ENCODE measurements around the gene SLTM. TPM values are rescaled to one million over a fixed set of nuclear protein-coding genes. Genes with fewer than 3 reads are reported as not detected.
A peak's percentile ranks its signal among the peaks of the same experiment; 100 is the strongest.
"Not testable (repeated sequence)": the region's sequence is repeated elsewhere in the genome, so short reads cannot be mapped to it uniquely, and the experiment has no call there.

SLTM gene
- total and polyA plus RNA-seq, 4 experiments from 2014 or later = 22.8 to 153 (median 121) TPM

DNA sequence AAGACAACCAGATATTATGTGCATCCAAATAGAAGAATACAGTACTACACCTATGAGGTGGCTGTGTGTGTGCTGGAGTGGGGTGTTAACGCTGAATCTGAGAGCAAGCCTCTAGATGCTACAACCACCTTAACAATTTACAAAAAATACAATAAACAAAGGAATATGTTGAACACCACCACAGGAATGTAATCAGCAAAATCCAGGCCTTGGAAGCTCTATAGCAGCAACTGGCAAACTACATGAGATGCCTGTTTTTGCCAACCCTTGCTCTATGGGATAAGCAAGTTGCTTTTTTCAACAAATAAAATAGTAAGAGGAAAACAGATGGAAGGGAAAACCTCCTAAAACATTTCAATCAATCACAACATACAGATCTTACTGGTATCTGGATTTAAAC lies 23.9 kb downstream of the SLTM start:
- POLR2A ChIA-PET (ENCODE audit: partially characterized antibody) = no interaction called here
- no peaks in the 10 kb centered on the region for H3K27me3 ChIP-seq (ENCODE audit: insufficient read depth, low read length)
- peak overlapping the region in 4 of 7 donors; percentile 20 to 59 (median 36) for H3K27ac Mint-ChIP-seq

DNA sequence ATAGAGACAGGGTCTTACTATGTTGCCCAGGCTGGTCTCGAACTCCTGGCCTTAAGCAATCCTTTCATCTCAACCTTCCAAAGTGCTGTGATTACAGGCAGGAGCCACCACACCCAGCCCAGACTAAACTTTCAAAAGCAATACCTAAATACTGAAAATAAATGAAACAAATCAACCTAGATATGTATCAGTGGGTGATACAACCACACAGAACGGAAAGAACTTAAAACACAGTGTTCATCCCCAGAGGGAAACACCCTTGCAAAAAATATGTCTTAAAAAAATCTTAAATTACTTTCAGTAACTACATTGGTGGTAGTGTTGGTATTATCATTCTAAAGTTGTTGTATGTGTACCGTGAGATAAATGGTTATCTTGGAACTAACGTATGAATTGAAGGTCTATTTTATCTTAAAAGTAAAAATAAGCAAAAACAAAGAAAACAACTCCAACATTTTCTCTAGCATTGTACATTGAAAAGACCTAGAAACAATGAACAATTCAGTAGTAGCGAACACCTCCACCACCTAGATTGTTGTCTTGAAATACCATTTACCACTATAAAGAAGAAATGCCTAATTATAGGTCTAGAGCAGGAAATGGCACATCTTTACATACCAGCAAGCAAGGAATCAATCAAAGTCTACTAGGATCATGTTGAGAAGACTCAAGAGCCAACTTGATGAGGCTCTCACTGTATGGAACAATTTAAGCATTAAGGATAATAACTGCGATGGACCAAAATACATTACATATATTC lies 24.7 kb downstream of the SLTM start:
- ChIA-PET POLR2A (ENCODE audit: partially characterized antibody) (no interaction called here), CTCF (ENCODE audit: partially characterized antibody) (interaction anchor here (0.7 to 1.8 kb wide), 2 partner anchors 8 to 48 kb away, joined by 3 to 6 read pairs; no protein-coding TSS in a partner anchor)
- Histone ChIP-seq H3K27ac (ENCODE audit: low read depth, low read length) (no peak overlapping the region), H3K36me3 (ENCODE audit: insufficient read depth, low read length) (peaks cover 15% of the 10 kb centered on the region), H3K4me3 (ENCODE audit: low read length in 2 of 2) (no peak overlapping the region), H3K9me3 (ENCODE audit: control insufficient read depth in 1 of 2, low read length in 2 of 2) (no peaks in the 10 kb centered on the region), H3K4me1 (ENCODE audit: insufficient read depth, low read length) (peaks cover 38% of the 10 kb centered on the region), H3K27me3 (ENCODE audit: insufficient read depth, low read length) (no peaks in the 10 kb centered on the region)
- peak overlapping the region in 3 of 8 donors; percentile 18 to 66 (median 21) for H3K4me3 Mint-ChIP-seq
- no peaks in the 10 kb centered on the region for H3K27me3 Mint-ChIP-seq
- DNase-seq = peak in 3 of 5 donors; percentile 9 to 30 (median 16)
- H3K36me3 Mint-ChIP-seq = peaks cover 20 to 48% of the 10 kb centered on the region in 2 donors
- H3K4me1 Mint-ChIP-seq = peaks cover 36 to 52% (median 44%) of the 10 kb centered on the region in 4 donors
- peak overlapping the region in 6 of 7 donors; percentile 20 to 77 (median 58) for H3K27ac Mint-ChIP-seq
- H3K9me3 Mint-ChIP-seq = no peaks in the 10 kb centered on the region
- intact Hi-C loops (cut with micrococcal nuclease) = no loop called here

More for the DNA sequence above, 23.9 kb downstream of the SLTM start:
- no peak overlapping the region for H3K27ac ChIP-seq (ENCODE audit: low read depth, low read length)
- peaks cover 38% of the 10 kb centered on the region for H3K4me1 ChIP-seq (ENCODE audit: insufficient read depth, low read length)
- H3K9me3 ChIP-seq (ENCODE audit: control insufficient read depth in 1 of 2, low read length in 2 of 2) = no peaks in the 10 kb centered on the region
- peak overlapping the region in 3 of 8 donors; percentile 13 to 70 (median 24) for H3K4me3 Mint-ChIP-seq
- H3K36me3 Mint-ChIP-seq = peaks cover 28 to 55% of the 10 kb centered on the region in 2 donors
- CTCF ChIA-PET (ENCODE audit: partially characterized antibody) = interaction anchor here (0.7 kb wide), 1 partner anchor 47 kb away, joined by 3 read pairs; no protein-coding TSS in a partner anchor
- intact Hi-C loops (cut with micrococcal nuclease) = no loop called here
- no peak for DNase-seq
- H3K4me3 ChIP-seq (ENCODE audit: low read length in 2 of 2) = no peak overlapping the region
- no peaks in the 10 kb centered on the region for H3K27me3 Mint-ChIP-seq
- peaks cover 38 to 59% (median 51%) of the 10 kb centered on the region in 4 donors for H3K4me1 Mint-ChIP-seq
- H3K36me3 ChIP-seq (ENCODE audit: insufficient read depth, low read length) = peaks cover 22% of the 10 kb centered on the region
- no peaks in the 10 kb centered on the region for H3K9me3 Mint-ChIP-seq

DNA sequence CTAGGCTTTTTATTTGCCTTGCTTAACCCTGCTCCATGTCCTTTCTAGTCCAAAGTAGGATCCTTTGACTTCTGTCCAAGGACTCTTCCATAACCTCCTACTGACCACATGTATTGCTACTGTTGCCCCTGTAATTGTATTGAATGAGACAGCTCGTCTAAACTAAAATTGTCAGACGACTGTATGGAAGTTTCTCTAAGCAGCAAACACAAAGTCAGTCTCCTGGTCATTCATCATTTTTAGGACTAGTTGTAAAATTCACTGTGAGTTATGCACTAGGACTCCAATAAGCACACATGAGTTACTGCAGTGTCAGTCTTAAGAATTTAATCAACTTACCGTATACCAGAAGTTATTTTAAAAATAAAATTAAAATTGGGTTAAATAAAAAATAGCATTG lies 32.8 kb downstream of the SLTM start:
- ChIA-PET POLR2A (ENCODE audit: partially characterized antibody) (no interaction called here), CTCF (ENCODE audit: partially characterized antibody) (no interaction called here)
- Mint-ChIP-seq H3K9me3 (no peaks in the 10 kb centered on the region), H3K27ac (peak overlapping the region in 1 of 7 donors; percentile 57), H3K27me3 (no peaks in the 10 kb centered on the region), H3K36me3 (peaks cover 31 to 58% of the 10 kb centered on the region in 2 donors), H3K4me3 (no peak overlapping the region), H3K4me1 (peaks cover 6 to 21% (median 11%) of the 10 kb centered on the region in 4 donors)
- no peaks in the 10 kb centered on the region for H3K4me1 ChIP-seq (ENCODE audit: insufficient read depth, low read length)
- H3K4me3 ChIP-seq (ENCODE audit: low read length in 2 of 2) = no peak overlapping the region
- intact Hi-C loops (cut with micrococcal nuclease) = no loop called here
- DNase-seq = no peak
- H3K27ac ChIP-seq (ENCODE audit: low read depth, low read length) = no peak overlapping the region
- H3K9me3 ChIP-seq (ENCODE audit: control insufficient read depth in 1 of 2, low read length in 2 of 2) = no peaks in the 10 kb centered on the region
- H3K36me3 ChIP-seq (ENCODE audit: insufficient read depth, low read length) = peaks cover 39% of the 10 kb centered on the region
- H3K27me3 ChIP-seq (ENCODE audit: insufficient read depth, low read length) = no peaks in the 10 kb centered on the region

DNA sequence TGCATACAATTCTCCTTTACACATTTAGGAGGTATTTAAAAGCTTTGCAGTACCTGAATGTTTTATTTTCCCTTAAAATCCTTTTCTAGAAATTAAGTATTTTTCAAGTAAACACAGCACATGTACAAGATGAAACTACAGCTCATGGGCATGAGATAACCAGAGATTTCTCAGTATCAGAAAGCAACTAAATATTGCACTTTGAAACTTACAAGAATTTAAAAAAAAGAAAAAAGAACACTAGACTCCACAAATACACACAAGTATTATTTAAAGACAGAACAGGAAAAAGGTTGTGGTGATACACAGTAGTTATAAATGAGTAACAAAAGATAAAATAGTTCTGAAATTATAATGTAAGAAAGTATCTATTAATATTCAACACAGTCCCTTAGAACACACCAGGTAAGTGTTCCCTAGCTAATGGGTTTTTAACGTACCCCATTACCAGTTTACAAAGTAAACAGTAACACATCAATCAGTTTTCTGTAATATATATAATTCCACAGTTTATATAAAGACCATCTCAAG lies 35.3 kb downstream of the SLTM start:
- intact Hi-C loops (cut with micrococcal nuclease) = loop anchor here (10.0 kb wide), 1 partner anchor 673 kb away; no protein-coding TSS in a partner anchor
- Mint-ChIP-seq H3K27me3 (no peaks in the 10 kb centered on the region), H3K9me3 (no peaks in the 10 kb centered on the region), H3K36me3 (peaks cover 51 to 76% of the 10 kb centered on the region in 2 donors), H3K4me3 (no peak overlapping the region), H3K4me1 (peaks cover 6 to 26% (median 10%) of the 10 kb centered on the region in 4 donors), H3K27ac (peak overlapping the region in 2 of 7 donors; percentile 62 to 75)
- ChIA-PET POLR2A (ENCODE audit: partially characterized antibody) (no interaction called here), CTCF (ENCODE audit: partially characterized antibody) (interaction anchor here (0.6 kb wide), 1 partner anchor 1180 kb away, joined by 3 read pairs; no protein-coding TSS in a partner anchor)
- Histone ChIP-seq H3K27me3 (ENCODE audit: insufficient read depth, low read length) (no peaks in the 10 kb centered on the region), H3K4me1 (ENCODE audit: insufficient read depth, low read length) (no peaks in the 10 kb centered on the region), H3K9me3 (ENCODE audit: control insufficient read depth in 1 of 2, low read length in 2 of 2) (no peaks in the 10 kb centered on the region), H3K36me3 (ENCODE audit: insufficient read depth, low read length) (peaks cover 50% of the 10 kb centered on the region), H3K4me3 (ENCODE audit: low read length in 2 of 2) (no peak overlapping the region), H3K27ac (ENCODE audit: low read depth, low read length) (no peak overlapping the region)
- DNase-seq = no peak

DNA sequence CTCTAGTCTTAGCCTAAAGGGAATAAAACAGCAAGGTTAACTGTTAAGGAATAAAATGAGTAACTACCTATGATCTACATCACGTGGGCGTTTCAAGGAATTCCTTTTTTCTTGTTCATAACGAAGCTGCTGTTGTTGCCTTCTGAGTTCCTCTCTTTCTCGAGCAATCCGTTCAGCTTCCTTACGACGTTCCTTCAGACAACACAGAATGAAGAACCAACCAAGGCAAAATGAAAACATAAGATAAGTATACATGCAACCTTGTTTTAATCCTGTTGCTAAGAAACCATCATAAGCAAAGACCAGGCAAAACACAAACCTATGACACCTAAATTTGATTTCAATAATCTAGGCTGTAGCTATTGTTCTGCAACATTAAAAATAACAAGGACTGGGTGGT lies 44.1 kb downstream of the SLTM start:
- H3K36me3 ChIP-seq (ENCODE audit: insufficient read depth, low read length) = peaks cover 86% of the 10 kb centered on the region

DNA sequence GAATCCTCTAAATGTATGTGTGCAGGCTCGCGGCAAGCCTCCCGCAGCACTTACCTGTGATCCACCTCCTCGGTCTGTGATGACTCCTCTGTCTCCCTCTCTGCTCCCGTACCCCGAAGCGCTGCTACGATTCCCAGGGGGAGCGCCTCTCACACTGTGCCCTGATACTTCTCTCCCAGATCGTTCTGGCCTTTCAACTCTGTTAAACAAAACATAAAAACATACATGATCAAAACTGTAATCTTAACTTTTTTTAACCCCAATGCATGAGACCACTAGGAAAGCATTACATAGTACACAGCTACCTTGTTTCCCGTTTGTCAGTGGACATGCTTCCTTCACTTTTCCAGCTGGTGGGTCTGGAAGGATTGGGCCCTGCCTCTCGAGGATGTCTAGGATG lies 46.6 kb downstream of the SLTM start:
- Mint-ChIP-seq H3K27me3 (no peaks in the 10 kb centered on the region), H3K4me1 (peaks cover 0 to 4% (median 3%) of the 10 kb centered on the region in 4 donors), H3K27ac (peak overlapping the region in 4 of 7 donors; percentile 1 to 68 (median 36)), H3K36me3 (peaks cover 68 to 85% of the 10 kb centered on the region in 2 donors), H3K9me3 (no peaks in the 10 kb centered on the region), H3K4me3 (no peak overlapping the region)
- Histone ChIP-seq H3K9me3 (ENCODE audit: control insufficient read depth in 1 of 2, low read length in 2 of 2) (no peaks in the 10 kb centered on the region), H3K36me3 (ENCODE audit: insufficient read depth, low read length) (peaks cover 85% of the 10 kb centered on the region), H3K27ac (ENCODE audit: low read depth, low read length) (no peak overlapping the region), H3K27me3 (ENCODE audit: insufficient read depth, low read length) (no peaks in the 10 kb centered on the region), H3K4me3 (ENCODE audit: low read length in 2 of 2) (no peak overlapping the region), H3K4me1 (ENCODE audit: insufficient read depth, low read length) (no peaks in the 10 kb centered on the region)
- POLR2A ChIA-PET (ENCODE audit: partially characterized antibody) = no interaction called here
- CTCF ChIA-PET (ENCODE audit: partially characterized antibody) = interaction anchor here (1.4 kb wide), 1 partner anchor 642 kb away, joined by 4 read pairs; no protein-coding TSS in a partner anchor
- intact Hi-C loops (cut with micrococcal nuclease) = no loop called here
- DNase-seq = no peak

More for the DNA sequence above, 44.1 kb downstream of the SLTM start:
- ChIA-PET CTCF (ENCODE audit: partially characterized antibody) (no interaction called here), POLR2A (ENCODE audit: partially characterized antibody) (no interaction called here)
- Histone ChIP-seq H3K27me3 (ENCODE audit: insufficient read depth, low read length) (no peaks in the 10 kb centered on the region), H3K9me3 (ENCODE audit: control insufficient read depth in 1 of 2, low read length in 2 of 2) (no peaks in the 10 kb centered on the region), H3K4me3 (ENCODE audit: low read length in 2 of 2) (no peak overlapping the region), H3K4me1 (ENCODE audit: insufficient read depth, low read length) (no peaks in the 10 kb centered on the region), H3K27ac (ENCODE audit: low read depth, low read length) (no peak overlapping the region)
- peaks cover 0 to 4% (median 2%) of the 10 kb centered on the region in 4 donors for H3K4me1 Mint-ChIP-seq
- H3K36me3 Mint-ChIP-seq = peaks cover 72 to 88% of the 10 kb centered on the region in 2 donors
- no peak overlapping the region for H3K4me3 Mint-ChIP-seq
- intact Hi-C loops (cut with micrococcal nuclease) = no loop called here
- H3K27me3 Mint-ChIP-seq = no peaks in the 10 kb centered on the region
- no peaks in the 10 kb centered on the region for H3K9me3 Mint-ChIP-seq
- peak overlapping the region in 5 of 7 donors; percentile 41 to 84 (median 55) for H3K27ac Mint-ChIP-seq
- DNase-seq = no peak

DNA sequence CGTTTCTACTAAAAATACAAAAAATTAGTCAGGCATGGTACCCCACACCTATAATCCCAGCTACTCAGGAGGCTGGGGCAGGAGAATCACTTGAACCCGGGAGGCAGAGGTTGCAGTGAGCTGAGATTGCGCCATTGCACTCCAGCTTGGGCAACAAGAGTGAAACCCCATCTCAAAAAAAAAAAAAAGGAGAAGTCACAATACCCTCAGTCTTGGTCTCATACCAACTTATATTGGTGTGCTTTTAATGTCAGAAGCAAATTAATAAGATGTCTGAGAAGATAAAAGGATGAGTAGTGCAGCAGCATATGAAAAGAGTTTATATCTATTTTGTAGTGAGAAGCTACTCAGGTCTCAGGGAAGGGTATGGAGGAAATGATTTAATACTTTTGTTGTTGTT lies 49.6 kb downstream of the SLTM start:
- Mint-ChIP-seq H3K27ac (peak overlapping the region in 1 of 7 donors; percentile 14), H3K36me3 (peaks cover 78 to 85% of the 10 kb centered on the region in 2 donors)
- H3K36me3 ChIP-seq (ENCODE audit: insufficient read depth, low read length) = peaks cover 80% of the 10 kb centered on the region
- POLR2A ChIA-PET (ENCODE audit: partially characterized antibody); H3K4me3 Mint-ChIP-seq; DNase-seq; H3K27me3 ChIP-seq (ENCODE audit: insufficient read depth, low read length); H3K4me1 ChIP-seq (ENCODE audit: insufficient read depth, low read length); H3K27me3 Mint-ChIP-seq; H3K4me3 ChIP-seq (ENCODE audit: low read length in 2 of 2); intact Hi-C loops (cut with micrococcal nuclease); H3K9me3 ChIP-seq (ENCODE audit: control insufficient read depth in 1 of 2, low read length in 2 of 2); H3K9me3 Mint-ChIP-seq; H3K4me1 Mint-ChIP-seq; H3K27ac ChIP-seq (ENCODE audit: low read depth, low read length): not testable (repeated sequence)
- CTCF ChIA-PET (ENCODE audit: partially characterized antibody) = interaction anchor here (0.6 to 1.3 kb wide), 2 partner anchors 35 to 495 kb away, joined by 3 to 4 read pairs; no protein-coding TSS in a partner anchor
